Mesendoderm (in vitro differentiated cells): ENCODE data around the gene USP2.

ENCODE experiments used
- DNase-seq: peaks from one replicate; pipeline ENCODE4 v3.0.0; 2013
- H2AK5ac ChIP-seq: 2 replicates; pipeline ENCODE4 v1.6.1; 2013; ENCODE audit warnings: low read length, inconsistent platforms
- H2BK120ac ChIP-seq: 2 replicates; pipeline ENCODE4 v1.6.1; 2013; ENCODE audit warnings: low read depth, mild to moderate bottlenecking, low read length, moderate library complexity, mixed read lengths
- H2BK15ac ChIP-seq: replicated peaks from 2 replicates; pipeline ENCODE4 v1.6.1; 2013; ENCODE audit warnings: low read depth, mild to moderate bottlenecking, moderate library complexity
- H2BK5ac ChIP-seq: 2 replicates; pipeline ENCODE4 v1.6.1; 2013; ENCODE audit warnings: low read length, inconsistent platforms
- H3K18ac ChIP-seq: 2 replicates; pipeline ENCODE4 v1.6.1; 2013; ENCODE audit warnings: mild to moderate bottlenecking, low read length, mixed read lengths
- H3K23ac ChIP-seq: one replicate; pipeline ENCODE4 v1.6.1; 2013; ENCODE audit warnings: low read length
- H3K27ac ChIP-seq: 2 replicates; pipeline ENCODE4 v1.5.1; 2013; ENCODE audit warnings: low read depth, mild to moderate bottlenecking, inconsistent platforms, low read length, moderate library complexity
- H3K27me3 ChIP-seq: 2 replicates; pipeline ENCODE4 v1.6.1; 2013; ENCODE audit warnings: low read length, control low read depth, mild to moderate bottlenecking, inconsistent platforms; ENCODE audit not compliant: insufficient read depth, poor library complexity
- H3K36me3 ChIP-seq: 2 replicates; pipeline ENCODE4 v1.6.1; 2013; ENCODE audit warnings: low read length, inconsistent platforms; ENCODE audit not compliant: control insufficient read depth, insufficient read depth
- H3K4ac ChIP-seq: one replicate; pipeline ENCODE4 v1.6.1; 2013; ENCODE audit warnings: low read depth, mild to moderate bottlenecking, low read length, moderate library complexity
- H3K4me1 ChIP-seq: 2 replicates; pipeline ENCODE4 v1.6.1; 2013; ENCODE audit warnings: low read depth, low read length, inconsistent platforms; ENCODE audit not compliant: control insufficient read depth
- H3K4me2 ChIP-seq: 2 replicates; pipeline ENCODE4 v1.6.1; 2013; ENCODE audit warnings: low read length
- H3K4me3 ChIP-seq: 2 replicates; pipeline ENCODE4 v1.5.1; 2013; ENCODE audit warnings: mild to moderate bottlenecking, low read length
- H3K56ac ChIP-seq: one replicate; pipeline ENCODE4 v1.6.1; 2013; ENCODE audit warnings: low read length
- H3K79me1 ChIP-seq: 2 replicates; pipeline ENCODE4 v1.6.1; 2013; ENCODE audit warnings: low read length, inconsistent platforms
- H3K79me2 ChIP-seq: 2 replicates; pipeline ENCODE4 v1.6.1; 2013; ENCODE audit warnings: mild to moderate bottlenecking, low read length; ENCODE audit not compliant: control insufficient read depth, insufficient read depth
- H3K9ac ChIP-seq: 2 replicates; pipeline ENCODE4 v1.6.1; 2013; ENCODE audit warnings: low read length, inconsistent platforms
- H4K5ac ChIP-seq: one replicate; pipeline ENCODE4 v1.6.1; 2013; ENCODE audit warnings: low read length
- H4K8ac ChIP-seq: one replicate; pipeline ENCODE4 v1.6.1; 2013; ENCODE audit warnings: low read depth, mild to moderate bottlenecking, control low read depth, low read length, moderate library complexity
- WGBS: extraction: QIAGEN DNeasy Blood & Tissue Kit; methylation state at CpG from one replicate; pipeline ENCODE4 v1.1.7; 2013; ENCODE audit warnings: low lambda C conversion rate, missing lambda C conversion rate; ENCODE audit not compliant: insufficient coverage; ENCODE audit errors: extremely low coverage; 5-methylcytosine and 5-hydroxymethylcytosine counted together

USP2 gene

DNA sequence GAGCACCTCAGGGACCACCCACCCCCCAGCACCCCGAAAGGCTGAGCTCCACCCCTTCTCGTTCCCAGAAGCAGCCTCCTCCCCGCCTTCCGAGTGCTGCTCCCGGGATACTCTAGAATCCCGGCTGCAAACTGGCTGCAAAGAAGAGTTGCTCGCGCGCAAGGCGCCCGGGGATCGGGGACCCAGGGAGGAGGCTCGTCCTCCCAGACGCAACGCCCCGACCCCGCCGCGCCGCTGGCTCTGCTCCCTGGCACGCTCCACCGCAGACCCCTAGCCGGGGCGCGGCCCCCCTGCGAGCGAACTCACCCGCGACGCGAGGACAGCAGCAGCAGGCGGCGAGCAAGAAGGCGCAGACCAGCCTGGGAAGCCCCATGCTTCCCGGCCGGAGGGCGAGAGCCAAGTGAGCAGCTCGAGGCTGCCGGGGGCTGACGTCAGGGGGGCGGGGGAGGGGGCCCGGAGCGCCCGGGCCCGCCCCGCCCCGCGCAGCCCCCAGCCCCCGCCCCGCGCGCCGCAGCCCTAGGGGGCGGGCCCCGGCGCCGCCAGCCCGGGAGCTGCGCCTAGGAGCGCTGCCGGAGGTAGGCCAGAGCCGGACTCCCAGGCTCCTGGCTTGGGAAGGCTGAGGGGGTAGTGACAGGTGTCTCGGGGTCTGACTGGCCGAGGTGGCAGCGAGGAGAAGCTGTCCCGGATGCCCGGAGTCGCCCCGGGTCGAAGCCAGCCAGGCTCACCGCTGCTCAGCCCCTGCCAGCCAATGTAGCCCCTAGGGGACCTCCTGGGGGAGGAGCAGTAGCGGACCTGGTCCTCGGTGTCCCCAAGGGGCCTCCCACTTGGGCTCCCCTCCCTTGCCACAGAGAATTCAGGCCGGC, 64.5 kb downstream of the USP2 start, which contains the start of gene MCAM:
TSS of gene MCAM (minus strand) at position 402 of the 863 bp plus-strand sequence. CDS start at position 373, 29 bp downstream.
- no peaks in the 10 kb centered on the region for H3K79me2 ChIP-seq
- H3K36me3 ChIP-seq, result peaks cover 4% of the 10 kb centered on the region
- peak within 1 kb of the TSS; percentile 65 for H3K4me3 ChIP-seq
- H3K18ac ChIP-seq, result peak within 1 kb of the TSS; percentile 63
- H3K23ac ChIP-seq, result peak within 1 kb of the TSS; percentile 89
- H3K4me2 ChIP-seq, result peak within 1 kb of the TSS; percentile 97
- H3K4me1 ChIP-seq, result peaks cover 37% of the 10 kb centered on the region
- H4K8ac ChIP-seq, result no peak within 1 kb of the TSS
- H2BK15ac ChIP-seq, result no peak within 1 kb of the TSS
- H4K5ac ChIP-seq, result no peak within 1 kb of the TSS
- no CpG with 5 or more reads among the region's 74 CpGs for WGBS
- no peaks in the 10 kb centered on the region for H3K27me3 ChIP-seq
- no peak within 1 kb of the TSS for H2BK120ac ChIP-seq
- peak; percentile 75 for DNase-seq
- H3K56ac ChIP-seq, result peak within 1 kb of the TSS; percentile 92
- peak within 1 kb of the TSS; percentile 22 for H2AK5ac ChIP-seq
- H3K27ac ChIP-seq, result peak within 1 kb of the TSS; percentile 84
- peaks cover 4% of the 10 kb centered on the region for H3K79me1 ChIP-seq
- H3K9ac ChIP-seq, result peak within 1 kb of the TSS; percentile 88
- H2BK5ac ChIP-seq, result no peak within 1 kb of the TSS
- H3K4ac ChIP-seq, result peak within 1 kb of the TSS; percentile 67

DNA sequence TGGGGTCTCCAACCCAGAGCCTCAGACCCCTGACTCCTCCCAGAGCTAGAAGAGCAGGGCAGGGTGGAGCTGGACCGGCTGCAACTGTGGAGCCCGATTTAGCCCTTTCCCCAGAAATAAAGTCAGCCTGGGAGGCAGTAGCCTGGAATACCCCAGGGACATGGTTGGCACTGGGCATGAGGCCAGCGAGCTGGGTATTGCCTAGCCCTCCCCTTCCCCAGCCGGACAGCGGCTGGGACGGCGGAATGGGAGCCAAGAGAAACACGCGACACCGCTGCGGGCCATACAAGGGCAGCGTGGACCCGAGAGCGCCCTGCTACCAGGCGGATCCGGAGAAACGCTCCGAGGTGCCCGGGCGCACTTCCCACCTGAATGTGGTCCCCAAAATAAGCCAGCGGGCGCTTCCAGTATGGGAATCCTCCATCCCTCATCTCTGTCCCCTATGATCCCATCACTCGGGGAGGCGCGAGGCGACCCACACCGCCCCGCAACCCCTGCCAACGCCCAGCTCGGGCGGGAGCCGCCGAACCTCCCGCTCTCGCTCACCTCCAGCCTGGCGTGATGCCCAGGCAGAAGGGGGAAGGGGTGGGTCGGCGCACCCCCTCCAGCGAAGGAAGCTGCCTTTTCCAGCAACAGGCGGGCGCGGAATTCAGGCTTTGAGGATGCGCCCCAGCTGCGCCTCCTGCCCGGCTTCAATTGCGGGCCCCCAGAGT, 65.3 kb downstream of the USP2 start:
- peak overlapping the region; percentile 44 for H3K18ac ChIP-seq
- peak overlapping the region; percentile 97 for H3K4me2 ChIP-seq
- H3K79me1 ChIP-seq, result peaks cover 4% of the 10 kb centered on the region
- no peaks in the 10 kb centered on the region for H3K27me3 ChIP-seq
- H3K36me3 ChIP-seq, result peaks cover 4% of the 10 kb centered on the region
- no peak overlapping the region for H3K4ac ChIP-seq
- peak overlapping the region; percentile 65 for H3K4me3 ChIP-seq
- DNase-seq, result no peak
- no peak overlapping the region for H4K5ac ChIP-seq
- H2BK120ac ChIP-seq, result no peak overlapping the region
- peaks cover 37% of the 10 kb centered on the region for H3K4me1 ChIP-seq
- peak overlapping the region; percentile 89 for H3K23ac ChIP-seq
- H3K9ac ChIP-seq, result peak overlapping the region; percentile 88
- H2BK15ac ChIP-seq, result no peak overlapping the region
- H3K79me2 ChIP-seq, result no peaks in the 10 kb centered on the region
- WGBS, result no CpG with 5 or more reads among the region's 46 CpGs
- H4K8ac ChIP-seq, result no peak overlapping the region
- H2BK5ac ChIP-seq, result no peak overlapping the region
- H3K56ac ChIP-seq, result peak overlapping the region; percentile 90
- no peak overlapping the region for H2AK5ac ChIP-seq
- no peak overlapping the region for H3K27ac ChIP-seq

DNA sequence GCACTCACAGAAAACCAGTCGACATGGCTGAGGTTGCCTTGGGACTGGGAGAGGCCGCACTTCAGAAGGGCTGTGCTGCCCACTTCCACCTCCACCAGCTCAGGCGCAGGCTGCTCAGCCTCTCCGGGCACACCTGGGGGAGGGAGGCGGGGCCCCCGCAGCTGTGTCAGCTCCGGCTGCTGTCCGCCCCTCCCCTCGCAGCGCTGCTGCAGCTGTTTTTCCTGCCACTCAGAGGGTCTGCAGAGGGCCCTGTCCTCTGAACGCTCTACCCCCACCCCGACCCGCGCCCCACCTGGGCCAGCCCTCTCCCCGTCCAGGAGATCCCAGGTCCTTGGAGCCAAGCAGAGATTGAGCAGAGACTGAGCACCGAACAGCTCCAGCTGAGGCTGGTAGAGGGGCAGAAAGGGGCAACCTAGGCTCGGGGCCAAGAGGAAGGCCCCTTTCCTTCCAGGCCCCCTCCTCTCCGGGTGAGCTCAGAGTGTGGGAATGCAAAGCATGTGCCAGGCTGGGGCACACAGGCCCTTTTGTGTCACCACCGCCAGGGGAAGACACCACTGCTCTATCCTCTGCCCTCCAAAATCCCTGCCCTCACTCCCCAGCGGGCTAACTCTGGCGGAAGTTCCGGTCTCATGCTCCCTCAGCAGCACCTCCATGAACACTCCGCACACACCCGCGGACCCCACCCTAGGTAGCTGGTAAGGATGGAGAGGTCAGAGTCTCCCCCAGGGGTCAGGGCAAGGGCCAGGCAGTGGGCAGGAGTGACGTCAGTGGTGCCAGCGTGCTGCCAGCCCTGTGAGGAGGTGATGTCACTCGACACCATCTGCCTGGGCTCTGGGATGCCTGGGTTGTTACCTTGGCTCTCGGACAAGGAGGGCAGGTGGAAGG, 66.1 kb downstream of the USP2 start:
- no peaks in the 10 kb centered on the region for H3K27me3 ChIP-seq
- H3K56ac ChIP-seq, result peak overlapping the region; percentile 90
- H3K18ac ChIP-seq, result no peak overlapping the region
- WGBS, result no CpG with 5 or more reads among the region's 29 CpGs
- H2BK5ac ChIP-seq, result no peak overlapping the region
- peak overlapping the region; percentile 89 for H3K23ac ChIP-seq
- no peak overlapping the region for H2BK120ac ChIP-seq
- no peak overlapping the region for H2BK15ac ChIP-seq
- peak overlapping the region; percentile 65 for H3K4me3 ChIP-seq
- peak overlapping the region; percentile 97 for H3K4me2 ChIP-seq
- peak overlapping the region; percentile 88 for H3K9ac ChIP-seq
- no peaks in the 10 kb centered on the region for H3K79me2 ChIP-seq
- H3K4ac ChIP-seq, result no peak overlapping the region
- peaks cover 35% of the 10 kb centered on the region for H3K4me1 ChIP-seq
- no peak overlapping the region for H3K27ac ChIP-seq
- peaks cover 4% of the 10 kb centered on the region for H3K79me1 ChIP-seq
- no peak overlapping the region for H4K5ac ChIP-seq
- H3K36me3 ChIP-seq, result peaks cover 4% of the 10 kb centered on the region
- peak; percentile 92 for DNase-seq
- H2AK5ac ChIP-seq, result no peak overlapping the region
- no peak overlapping the region for H4K8ac ChIP-seq

DNA sequence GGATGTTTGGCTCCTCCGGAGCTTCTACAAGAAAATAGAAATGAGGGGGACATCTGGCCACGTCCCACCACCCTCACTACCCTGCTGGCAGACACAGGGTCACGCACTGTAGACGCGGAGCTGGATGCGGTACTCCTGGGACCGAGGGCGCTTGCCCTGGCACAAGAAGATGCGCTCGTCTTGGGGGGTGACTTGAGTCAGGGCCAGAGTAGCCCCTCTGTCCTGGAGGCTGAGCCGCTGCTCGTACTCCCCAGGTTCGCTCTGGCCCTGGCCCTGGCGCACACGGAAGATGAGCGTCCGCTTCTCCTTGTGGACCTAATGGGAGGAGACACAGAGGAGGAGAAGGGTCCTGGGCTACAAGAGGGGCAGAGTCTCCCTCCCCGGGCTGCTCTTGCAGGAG, 66.8 kb downstream of the USP2 start:
- H3K18ac ChIP-seq, result no peak overlapping the region
- H3K4me3 ChIP-seq, result no peak overlapping the region
- H3K23ac ChIP-seq, result no peak overlapping the region
- H3K4me1 ChIP-seq, result peaks cover 32% of the 10 kb centered on the region
- peak overlapping the region; percentile 88 for H3K9ac ChIP-seq
- H4K8ac ChIP-seq, result no peak overlapping the region
- peak overlapping the region; percentile 97 for H3K4me2 ChIP-seq
- no peak overlapping the region for H2BK120ac ChIP-seq
- WGBS, result no CpG with 5 or more reads among the region's 18 CpGs
- H4K5ac ChIP-seq, result no peak overlapping the region
- H3K79me2 ChIP-seq, result no peaks in the 10 kb centered on the region
- H2AK5ac ChIP-seq, result no peak overlapping the region
- H3K4ac ChIP-seq, result no peak overlapping the region
- H3K27ac ChIP-seq, result no peak overlapping the region
- DNase-seq, result no peak
- no peak overlapping the region for H2BK5ac ChIP-seq
- H3K36me3 ChIP-seq, result peaks cover 4% of the 10 kb centered on the region
- H2BK15ac ChIP-seq, result no peak overlapping the region
- no peaks in the 10 kb centered on the region for H3K27me3 ChIP-seq
- peak overlapping the region; percentile 90 for H3K56ac ChIP-seq
- peaks cover 4% of the 10 kb centered on the region for H3K79me1 ChIP-seq

DNA sequence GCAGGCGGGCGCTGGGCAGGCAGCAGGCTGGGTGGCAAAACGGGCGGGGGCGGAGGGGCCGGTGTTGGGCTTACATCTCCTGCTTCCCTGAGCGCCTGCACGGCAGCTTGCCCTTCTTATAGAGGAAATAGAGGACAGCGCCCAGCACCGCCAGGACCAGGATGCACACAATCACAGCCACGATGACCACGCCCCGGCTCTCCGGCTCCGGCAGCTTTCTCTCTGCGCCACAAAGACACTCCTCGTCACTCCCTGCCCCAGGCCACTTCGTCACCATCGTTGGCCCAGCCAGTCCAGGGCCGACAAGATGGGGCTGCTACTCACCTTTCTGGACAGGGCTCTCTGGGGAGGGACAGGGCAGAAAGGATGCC, 70.8 kb downstream of the USP2 start:
- no peaks in the 10 kb centered on the region for H3K27me3 ChIP-seq
- peaks cover 5% of the 10 kb centered on the region for H3K4me1 ChIP-seq
- H2AK5ac ChIP-seq, result no peak overlapping the region
- H2BK120ac ChIP-seq, result no peak overlapping the region
- H3K9ac ChIP-seq, result no peak overlapping the region
- H3K23ac ChIP-seq, result no peak overlapping the region
- DNase-seq, result no peak
- H2BK15ac ChIP-seq, result no peak overlapping the region
- H3K4me3 ChIP-seq, result no peak overlapping the region
- H3K4ac ChIP-seq, result no peak overlapping the region
- no peak overlapping the region for H2BK5ac ChIP-seq
- no peak overlapping the region for H3K4me2 ChIP-seq
- H3K56ac ChIP-seq, result peak overlapping the region; percentile 51
- no peak overlapping the region for H3K27ac ChIP-seq
- no peak overlapping the region for H4K8ac ChIP-seq
- no peak overlapping the region for H4K5ac ChIP-seq
- peaks cover 6% of the 10 kb centered on the region for H3K36me3 ChIP-seq
- no peaks in the 10 kb centered on the region for H3K79me2 ChIP-seq
- no peak overlapping the region for H3K18ac ChIP-seq
- WGBS, result no CpG with 5 or more reads among the region's 20 CpGs
- H3K79me1 ChIP-seq, result peaks cover 3% of the 10 kb centered on the region
